HG03521 (cell line): ENCODE data around the gene KCNJ5.

ENCODE experiments used
- ATAC-seq: cut with Tn5 transposase; IDR thresholded peaks from one replicate; pipeline ENCODE4 v1.9.1; 2021; ENCODE audit warnings: mild to moderate bottlenecking, moderate library complexity; ENCODE audit not compliant: unreplicated experiment

The KCNJ5 gene

GRCh38 chr11:128927683-128928336 lies 36.7 kb downstream of the KCNJ5 start:
- no peak for ATAC-seq

DNA sequence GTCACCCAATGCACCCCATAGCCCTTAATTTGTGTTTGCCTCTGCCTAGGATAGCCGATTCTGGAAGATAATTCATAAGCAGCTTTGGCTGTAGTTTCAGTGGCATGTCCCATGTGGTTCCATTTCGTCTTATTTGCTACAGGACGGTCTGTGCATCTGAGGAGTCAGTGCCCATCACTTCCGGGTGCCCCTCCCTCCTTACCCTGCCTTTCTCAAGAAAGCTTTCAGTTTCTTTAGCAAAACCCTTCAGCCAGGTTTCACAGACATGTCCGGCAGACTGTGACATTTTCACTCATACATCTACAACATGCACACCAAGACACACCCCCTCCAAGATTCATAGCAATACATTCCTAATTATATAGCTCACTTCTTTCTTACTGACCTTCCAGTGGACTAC lies 37.2 kb downstream of the KCNJ5 start:
- peak; percentile 99 for ATAC-seq

- no peak for ATAC-seq
Measured at GRCh38 chr11:128929468-128929867, 38.3 kb downstream of the KCNJ5 start.

GRCh38 chr11:128929991-128930390 lies 38.8 kb downstream of the KCNJ5 start:
- no peak for ATAC-seq

DNA sequence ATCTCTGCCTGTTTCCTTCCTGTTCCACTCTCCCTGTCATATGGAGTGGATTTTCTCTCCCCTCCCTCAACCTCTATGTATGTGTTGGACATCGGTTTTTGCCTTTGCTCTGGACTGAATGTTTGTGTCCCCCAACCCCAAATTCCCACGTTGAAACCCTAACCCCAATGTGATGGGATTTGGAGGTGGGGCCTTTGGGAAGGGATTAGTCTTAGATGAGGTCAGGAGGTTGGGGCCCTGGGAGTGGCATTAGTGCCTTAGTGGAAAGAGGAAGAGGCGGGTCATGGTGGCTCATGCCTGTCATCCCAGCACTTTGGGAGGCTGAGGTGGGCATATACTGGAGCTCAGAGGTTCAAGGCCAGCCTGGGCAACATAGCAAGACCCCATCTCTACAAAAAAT lies 39.9 kb downstream of the KCNJ5 start:
- ATAC-seq: no peak

- no peak for ATAC-seq
Measured at GRCh38 chr11:128931668-128932067, 40.5 kb downstream of the KCNJ5 start.

DNA sequence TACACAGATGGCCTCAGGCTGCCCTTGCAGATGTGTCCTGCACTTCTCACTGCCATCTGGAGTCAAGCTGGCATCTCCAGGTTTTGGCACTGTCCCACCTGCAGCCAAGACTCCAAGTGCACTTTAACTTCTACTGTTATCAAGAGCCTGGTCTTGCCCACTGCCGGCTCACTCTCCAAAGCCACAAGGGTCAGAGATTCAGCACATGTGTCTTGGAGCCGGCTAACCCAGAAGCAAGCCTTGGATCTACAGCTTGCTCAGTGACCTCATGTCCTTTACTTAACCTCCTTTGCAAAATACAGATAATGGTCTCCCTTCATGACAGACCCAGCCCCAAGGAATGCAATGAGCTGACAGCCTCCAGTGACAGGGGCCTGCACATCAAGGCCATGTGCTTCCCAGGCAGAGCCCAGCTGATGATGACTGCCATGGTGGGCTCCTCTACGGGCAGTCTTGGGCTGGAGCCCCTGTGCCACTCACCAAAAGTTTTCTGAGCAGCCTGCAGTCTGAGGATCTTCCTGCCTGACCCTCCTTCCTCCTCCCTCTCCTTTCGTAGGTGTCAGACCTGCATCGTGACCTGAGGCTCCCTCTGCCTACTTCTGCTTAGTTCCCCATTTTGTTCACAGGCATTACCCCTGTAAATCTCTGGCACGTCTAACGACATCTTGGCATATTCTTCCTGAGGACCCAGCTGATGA lies 42.5 kb downstream of the KCNJ5 start:
- ATAC-seq: no peak

GRCh38 chr11:128934351-128934750 lies 43.2 kb downstream of the KCNJ5 start:
- no peak for ATAC-seq

DNA sequence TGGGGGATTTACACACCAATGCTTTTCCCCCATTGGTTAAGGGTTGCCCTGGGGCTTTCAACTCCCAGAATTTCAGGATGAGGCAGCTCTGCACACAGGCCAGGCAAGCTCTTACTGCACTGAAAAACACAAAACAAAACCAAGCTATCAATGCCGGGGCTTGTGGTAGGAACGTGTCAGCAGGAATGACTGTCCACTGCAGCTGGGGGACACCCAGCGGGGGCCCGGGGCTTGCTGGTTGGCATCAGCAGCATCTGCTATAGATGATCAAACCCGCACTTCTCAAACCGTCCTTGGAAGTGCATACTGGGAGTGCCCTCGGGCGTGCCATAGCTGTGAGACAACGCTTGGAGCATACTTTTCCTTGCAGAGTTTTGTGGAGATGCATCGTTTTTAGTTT lies 43.8 kb downstream of the KCNJ5 start:
- no peak for ATAC-seq

DNA sequence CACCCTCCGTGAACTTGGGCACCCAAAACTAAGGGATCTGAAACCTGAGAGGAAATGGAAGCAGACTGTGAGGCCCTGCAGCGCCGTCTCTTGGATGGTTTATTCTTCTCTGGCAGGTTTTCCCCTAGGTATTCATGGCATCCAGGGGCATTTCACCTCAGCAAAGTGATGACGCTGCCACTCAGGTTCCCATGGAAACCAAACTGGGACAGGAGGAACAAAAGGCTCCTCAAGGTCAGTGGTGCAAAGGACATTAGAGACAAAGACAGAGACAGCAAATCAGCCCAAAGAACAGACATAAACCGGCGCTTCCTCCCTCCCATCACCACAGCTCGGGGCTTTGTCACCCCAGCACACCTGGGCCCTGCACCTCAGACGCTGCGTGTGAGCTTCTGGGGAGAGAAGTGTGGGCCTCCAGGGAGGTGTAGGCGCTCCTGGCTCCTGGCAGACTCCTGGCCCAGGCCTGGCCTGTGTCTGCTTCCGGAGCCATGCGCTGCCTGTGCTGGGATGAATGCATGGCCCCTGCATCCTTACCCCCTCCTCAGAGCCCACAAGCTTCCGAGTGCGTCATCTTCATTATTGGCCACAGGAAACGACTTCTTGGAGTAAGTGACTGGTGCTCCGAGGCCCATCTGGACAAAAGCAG lies 45.6 kb downstream of the KCNJ5 start:
- no peak for ATAC-seq

GRCh38 chr11:128937480-128937879 lies 46.3 kb downstream of the KCNJ5 start:
- no peak for ATAC-seq

DNA sequence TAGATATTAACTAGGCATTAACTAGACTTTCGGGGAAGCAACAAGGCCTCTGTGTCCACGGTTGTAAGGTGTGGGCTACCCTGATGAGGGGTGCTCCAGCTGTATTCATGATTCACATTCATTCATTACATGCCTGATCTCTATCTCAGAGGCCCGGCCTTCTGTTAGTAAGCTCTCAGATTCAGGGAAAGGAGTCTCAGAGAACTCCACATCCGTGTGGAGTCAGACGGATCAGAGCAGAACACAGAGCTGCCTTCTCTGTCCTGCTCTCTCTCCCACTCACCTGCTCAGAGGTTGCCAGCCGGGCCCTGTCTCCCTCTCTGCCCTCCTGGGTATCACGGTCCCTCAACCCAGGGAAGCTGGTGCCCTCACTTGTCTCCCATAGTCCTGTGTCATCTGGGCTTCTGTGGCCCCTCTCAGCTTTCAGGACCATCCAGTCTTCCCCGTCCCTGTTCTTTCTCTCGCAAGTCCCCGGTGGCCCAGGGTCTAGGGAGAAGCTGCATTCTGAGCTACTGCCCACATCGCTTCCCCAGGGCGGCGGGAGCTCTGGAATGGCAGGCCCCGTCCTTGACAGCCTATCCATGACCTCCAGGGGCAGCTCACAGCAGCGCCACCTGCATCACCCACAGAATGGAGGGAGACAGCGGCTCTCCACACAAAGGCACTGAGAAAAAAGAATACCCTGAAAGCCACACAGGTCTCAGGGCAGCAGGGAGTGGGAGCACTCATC lies 47.2 kb downstream of the KCNJ5 start:
- ATAC-seq: no peak

DNA sequence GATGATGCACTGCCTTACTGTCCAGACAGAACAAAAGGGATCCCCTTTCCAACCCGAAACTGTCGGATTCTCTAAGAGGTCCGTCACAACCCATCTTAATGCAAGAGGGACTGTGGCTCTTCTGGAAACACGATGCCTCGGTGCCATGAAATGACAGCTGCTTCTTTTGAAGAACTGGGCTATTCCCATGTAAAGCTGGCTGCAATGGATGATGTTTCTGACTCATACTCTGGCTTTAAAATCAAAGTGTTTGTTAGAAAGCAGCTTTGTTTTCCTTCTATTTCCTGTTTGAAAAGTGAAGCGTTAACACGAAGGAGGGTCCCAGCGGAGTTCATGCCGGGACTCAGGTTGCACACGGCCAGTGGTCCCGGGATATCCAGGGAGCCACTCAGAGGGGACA lies 48.4 kb downstream of the KCNJ5 start:
- no peak for ATAC-seq

DNA sequence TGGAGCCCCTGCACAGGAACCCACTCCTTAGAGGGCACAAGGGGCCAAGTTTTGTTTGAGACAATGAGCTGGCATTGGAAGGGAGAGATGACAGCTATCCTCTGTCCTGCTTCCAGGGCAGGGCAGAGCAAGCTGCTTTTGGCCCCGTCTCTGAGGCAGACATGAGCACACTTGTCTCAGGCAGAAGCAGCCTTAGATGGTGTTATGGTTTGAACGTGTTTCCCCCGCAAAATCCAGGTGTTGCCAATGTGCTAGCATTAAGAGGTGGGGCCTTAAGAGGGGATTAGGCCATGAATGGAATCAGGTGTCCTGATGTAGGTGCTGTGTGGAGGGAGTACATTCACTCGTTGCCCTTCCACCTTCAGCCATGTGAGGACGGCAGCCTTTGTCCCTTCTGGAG lies 49.0 kb downstream of the KCNJ5 start:
- no peak for ATAC-seq

GRCh38 chr11:128940603-128941002 lies 49.4 kb downstream of the KCNJ5 start:
- no peak for ATAC-seq

DNA sequence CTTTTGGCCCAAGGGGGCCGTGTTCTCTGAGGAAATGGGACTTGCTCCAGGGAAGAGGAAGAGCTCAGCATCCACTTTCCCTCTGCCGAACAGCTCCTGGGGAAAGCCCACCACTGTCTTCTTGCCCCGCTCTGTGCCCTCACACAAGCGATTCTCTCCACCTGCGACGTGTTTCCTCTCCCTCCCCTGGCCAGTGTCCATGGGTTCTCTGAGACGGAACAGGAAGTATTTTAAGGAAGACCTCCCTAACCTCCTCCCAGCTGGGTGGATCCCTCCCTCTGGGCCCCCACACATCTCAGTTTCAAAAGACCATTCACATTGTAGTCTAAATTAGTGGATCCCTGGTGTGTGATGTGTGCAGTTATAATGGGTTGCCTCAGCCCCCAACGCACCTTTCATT lies 50.0 kb downstream of the KCNJ5 start:
- no peak for ATAC-seq

DNA sequence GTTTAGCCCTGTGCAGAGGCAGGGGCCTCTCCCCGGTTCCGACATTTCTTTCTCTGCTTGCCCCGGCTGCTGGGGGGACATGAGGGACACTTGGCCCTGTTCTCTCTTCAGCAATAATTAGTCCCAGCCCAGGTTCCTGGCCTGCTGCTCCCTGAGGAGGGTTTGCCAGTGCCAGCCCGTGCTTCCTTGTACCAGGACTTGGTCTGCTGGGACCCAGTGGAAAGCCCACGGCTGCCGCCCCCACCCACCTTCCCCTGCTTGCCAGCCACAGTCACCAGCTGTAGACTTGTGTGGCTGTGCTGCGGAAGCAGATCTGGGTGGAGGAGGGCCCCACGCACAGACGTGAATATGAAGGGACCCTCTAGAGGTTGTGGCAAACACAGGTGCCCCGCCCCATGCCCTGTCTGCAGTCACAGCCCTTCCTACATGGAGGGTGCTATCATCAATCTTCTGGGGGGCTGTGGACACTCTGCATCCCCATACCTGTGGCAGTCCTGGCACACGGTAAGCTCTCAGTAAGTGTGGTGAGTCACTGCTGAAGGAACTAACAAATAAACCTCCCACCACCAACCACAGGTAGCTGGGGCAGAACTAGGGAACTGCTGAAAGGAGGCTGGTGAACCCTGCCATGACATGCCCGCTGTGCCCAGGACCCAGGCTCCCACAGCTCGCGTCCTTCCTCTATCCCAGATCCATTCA lies 50.6 kb downstream of the KCNJ5 start:
- ATAC-seq: no peak

- ATAC-seq: no peak
Measured at GRCh38 chr11:128942272-128942612, 51.1 kb downstream of the KCNJ5 start.

DNA sequence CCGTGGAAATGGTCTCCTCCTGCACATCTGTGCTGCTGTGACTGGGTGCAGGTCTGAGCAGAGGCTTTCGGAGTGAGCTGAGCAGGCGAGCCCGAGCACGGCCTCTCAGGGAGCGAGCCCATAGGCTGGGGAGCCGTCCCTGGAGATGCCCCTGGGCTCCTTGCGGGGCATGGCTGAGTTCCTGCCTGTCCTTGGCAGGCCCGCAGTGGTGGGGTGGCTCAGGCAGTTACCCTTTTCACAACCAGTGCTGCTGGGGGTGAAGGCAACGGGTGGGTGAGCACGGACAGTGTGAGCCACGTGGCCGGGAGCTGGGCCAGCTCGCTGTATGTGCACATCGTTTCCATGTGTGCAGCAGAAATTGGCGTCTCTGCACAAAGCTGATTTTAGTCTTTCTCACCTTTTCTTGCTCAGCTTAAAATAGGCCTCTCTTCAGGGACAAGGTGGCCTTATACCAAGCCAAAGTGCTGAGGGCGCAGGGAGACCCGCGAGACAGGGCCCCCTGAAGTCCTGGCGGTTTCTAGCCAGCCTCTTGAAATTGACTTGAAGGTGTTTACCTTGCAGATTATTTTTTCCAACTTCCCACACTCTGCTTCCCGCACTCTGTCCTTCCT lies 51.8 kb downstream of the KCNJ5 start, which contains the start of gene TP53AIP1:
Gene TP53AIP1, minus strand, starts transcription at position 55 of the 611 bp plus-strand sequence. CDS start 5,053 bp downstream, outside the sequence.
- no peak for ATAC-seq

GRCh38 chr11:128943428-128943976 lies 52.3 kb downstream of the KCNJ5 start:
- ATAC-seq: no peak
